ENCODE measurements around the gene AGAP1. TPM values are rescaled to one million over a fixed set of nuclear protein-coding genes. Genes with fewer than 3 reads are reported as not detected.

Gene AGAP1
- total and polyA plus RNA-seq, 10 donors, result 1.1 to 26.6 (median 11.3) TPM

GRCh38 chr2:236160366-236161081, 666.7 kb downstream of the AGAP1 start:
- H3K27me3 ChIP-seq (replicated peaks in 1 of 7), result peaks cover 4 to 100% (median 72%) of the 10 kb centered on the region in 7 donors
- H3K4me1 ChIP-seq, result peaks cover 6 to 41% (median 27%) of the 10 kb centered on the region in 6 donors
- H3K9me3 ChIP-seq, result no peaks in the 10 kb centered on the region
- no peak overlapping the region for H3K4me3 ChIP-seq
- TF ChIP-seq POLR2AphosphoS5 (IDR thresholded peaks at IDR 0.05) (no peak), CTCF (IDR thresholded peaks at IDR 0.05 in 8 of 11, conservative IDR thresholded peaks at IDR 0.05 in 3 of 11) (no peak), POLR2A (IDR thresholded peaks at IDR 0.05) (no peak)
- 19 to 36% (median 25%) methylated on average over 21 to 22 of the region's 22 CpGs for WGBS, 5 donors
- DNase-seq, result peak; percentile 66
- no peak overlapping the region for H3K27ac ChIP-seq
- H3K36me3 ChIP-seq, result no peaks in the 10 kb centered on the region
- intact Hi-C loops (cut with DNase I; ENCODE audit: low total_unique reads), result no loop called here

GRCh38 chr2:236161082-236161462, 667.2 kb downstream of the AGAP1 start:
- DNase-seq, result no peak
- H3K4me3 ChIP-seq, result no peak overlapping the region
- H3K36me3 ChIP-seq, result no peaks in the 10 kb centered on the region
- intact Hi-C loops (cut with DNase I; ENCODE audit: low total_unique reads), result no loop called here
- H3K4me1 ChIP-seq, result peaks cover 8 to 46% (median 29%) of the 10 kb centered on the region in 6 donors
- 27 to 56% (median 37%) methylated on average over 9 to 15 of the region's 15 CpGs for WGBS, 5 donors
- no peak for TF ChIP-seq CTCF (IDR thresholded peaks at IDR 0.05 in 8 of 11, conservative IDR thresholded peaks at IDR 0.05 in 3 of 11)
- no peak overlapping the region for H3K27ac ChIP-seq
- H3K27me3 ChIP-seq (replicated peaks in 1 of 7), result peaks cover 9 to 100% (median 77%) of the 10 kb centered on the region in 7 donors
- no peaks in the 10 kb centered on the region for H3K9me3 ChIP-seq

GRCh38 chr2:236161531-236161930, 667.7 kb downstream of the AGAP1 start:
- TF ChIP-seq CTCF (IDR thresholded peaks at IDR 0.05 in 8 of 11, conservative IDR thresholded peaks at IDR 0.05 in 3 of 11) (no peak), POLR2A (IDR thresholded peaks at IDR 0.05) (no peak)
- H3K36me3 ChIP-seq, result no peaks in the 10 kb centered on the region
- no peak overlapping the region for H3K4me3 ChIP-seq
- no peak overlapping the region for H3K27ac ChIP-seq
- intact Hi-C loops (cut with DNase I; ENCODE audit: low total_unique reads), result no loop called here
- DNase-seq, result peak; percentile 58
- WGBS, 5 donors, result 62 to 73% (median 67%) methylated on average over 9 to 12 of the region's 12 CpGs
- H3K27me3 ChIP-seq (replicated peaks in 1 of 7), result peaks cover 9 to 100% (median 82%) of the 10 kb centered on the region in 7 donors
- peaks cover 10 to 51% (median 33%) of the 10 kb centered on the region in 6 donors for H3K4me1 ChIP-seq
- no peaks in the 10 kb centered on the region for H3K9me3 ChIP-seq

- 39 to 54% (median 42%) methylated on average over 13 to 16 of the region's 16 CpGs for WGBS, 5 donors
- no peaks in the 10 kb centered on the region for H3K36me3 ChIP-seq
- peak; percentile 50 for DNase-seq
- TF ChIP-seq CTCF (IDR thresholded peaks at IDR 0.05 in 8 of 11, conservative IDR thresholded peaks at IDR 0.05 in 3 of 11) (no peak), POLR2A (IDR thresholded peaks at IDR 0.05) (no peak), POLR2AphosphoS5 (IDR thresholded peaks at IDR 0.05) (no peak)
- H3K4me1 ChIP-seq, result peaks cover 12 to 58% (median 41%) of the 10 kb centered on the region in 6 donors
- H3K27me3 ChIP-seq (replicated peaks in 1 of 7), result peaks cover 9 to 100% (median 89%) of the 10 kb centered on the region in 7 donors
- no peaks in the 10 kb centered on the region for H3K9me3 ChIP-seq
- H3K4me3 ChIP-seq, result no peak overlapping the region
- intact Hi-C loops (cut with DNase I; ENCODE audit: low total_unique reads), result no loop called here
- no peak overlapping the region for H3K27ac ChIP-seq
These were observed 668.4 kb downstream of the AGAP1 start for GRCh38 chr2:236162031-236162845.

Data from spleen (tissue), 11 donors.